Measurements from ENCODE around the gene CFL2. TPM values are rescaled to one million over a fixed set of nuclear protein-coding genes. Genes with fewer than 3 reads are reported as not detected.

CFL2 gene
- total RNA-seq (2013): 4.0 TPM
- 1 to 10 TPM; 2.0 to 3.8 (median 3.5) TPM for polyA plus RNA-seq
- polyA minus RNA-seq: 0.55 and 2.1 TPM in 2 replicates
- total RNA-seq: 1.2 to 7.1 (median 2.4) reads per million in 11 experiments

DNA sequence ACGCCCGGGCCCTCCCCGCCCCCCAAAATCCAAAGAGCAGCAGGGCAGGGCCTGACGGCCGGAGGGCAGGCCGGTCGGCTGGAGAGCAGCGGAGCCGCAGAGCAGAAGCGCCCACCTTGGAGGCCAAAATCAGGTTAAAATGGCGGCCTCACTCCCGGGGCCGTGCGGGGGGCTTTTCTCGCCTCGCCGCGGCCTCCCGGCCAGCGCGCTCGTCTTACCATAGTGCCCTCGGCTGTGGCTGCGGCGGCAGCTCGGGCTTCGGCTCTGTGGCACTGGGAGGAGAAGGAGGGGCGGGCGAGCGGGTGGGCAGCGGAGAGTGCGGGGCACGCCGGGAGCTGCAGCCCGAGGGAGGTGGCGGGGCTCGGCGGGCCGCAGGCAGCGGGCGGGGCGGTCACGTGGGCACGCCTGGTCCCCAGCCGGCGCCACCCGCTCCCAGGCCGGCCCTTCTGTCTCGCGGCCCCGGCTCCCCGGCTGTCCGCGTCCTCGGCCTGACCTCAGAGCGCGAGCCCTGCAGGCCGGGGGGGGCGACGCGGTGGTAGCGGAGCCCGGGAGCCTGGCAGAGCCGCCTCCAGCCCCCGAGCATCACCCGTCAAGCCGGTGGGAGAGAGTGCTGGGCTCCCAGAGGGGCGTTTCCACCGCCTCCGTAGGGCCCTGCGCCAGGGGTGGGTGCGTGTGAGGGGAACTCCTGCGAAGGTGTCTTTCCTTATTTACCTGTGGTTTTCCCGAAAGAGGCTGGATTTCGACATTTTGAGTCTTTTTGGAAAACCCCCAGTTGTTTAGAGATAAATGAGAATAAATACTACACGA is at the start of gene CFL2:
Gene CFL2, minus strand, starts transcription at position 274 of the 807 bp plus-strand sequence. Its CDS starts 53 bp downstream, at position 221.
- peaks cover 20% of the 10 kb centered on the region for H3K4me1 Mint-ChIP-seq
- intact Hi-C loops (cut with micrococcal nuclease): no loop called here
- H3K4me3 Mint-ChIP-seq: peak within 1 kb of the TSS; percentile 89 to 95
- Histone ChIP-seq H3K9me3 (replicated peaks in 1 of 2; ENCODE audit: control insufficient read depth in 1 of 2, insufficient read depth in 1 of 2, low read length in 2 of 2) (no peaks in the 10 kb centered on the region), H3K4me2 (replicated peaks; ENCODE audit: extremely low read depth, low read length, poor library complexity, severe bottlenecking) (peak within 1 kb of the TSS; percentile 93), H3K9ac (ENCODE audit: insufficient read depth, low read length, poor library complexity, severe bottlenecking) (peak within 1 kb of the TSS; percentile 82), H3K79me2 (ENCODE audit: insufficient read depth, low read length) (no peaks in the 10 kb centered on the region), H3K4me1 (ENCODE audit: control insufficient read depth in 1 of 2, insufficient read depth in 2 of 2, low read length in 2 of 2) (peaks cover 11 to 18% of the 10 kb centered on the region in 2 donors), H4K20me1 (ENCODE audit: insufficient read depth, low read length) (no peaks in the 10 kb centered on the region), H2AFZ (ENCODE audit: insufficient read depth, low read depth, low read length, poor library complexity, severe bottlenecking) (peak within 1 kb of the TSS; percentile 96), H3K27me3 (ENCODE audit: control insufficient read depth in 2 of 2, insufficient read depth in 2 of 2, low read length in 2 of 2) (peaks cover 2 to 4% of the 10 kb centered on the region in 2 donors), H3K4me3 (replicated peaks in 1 of 3; ENCODE audit: low read depth in 2 of 3, low read length in 3 of 3) (peak within 1 kb of the TSS; percentile 86 to 88 (median 88)), H3K36me3 (replicated peaks in 1 of 2; ENCODE audit: control insufficient read depth in 1 of 2, insufficient read depth in 2 of 2, low read length in 2 of 2) (peaks cover 0 to 4% of the 10 kb centered on the region in 2 donors), H3K27ac (ENCODE audit: low read depth in 1 of 2, low read length in 2 of 2) (peak within 1 kb of the TSS; percentile 38 to 75)
- H3K36me3 Mint-ChIP-seq: no peaks in the 10 kb centered on the region
- TF ChIP-seq, protein P1, sequence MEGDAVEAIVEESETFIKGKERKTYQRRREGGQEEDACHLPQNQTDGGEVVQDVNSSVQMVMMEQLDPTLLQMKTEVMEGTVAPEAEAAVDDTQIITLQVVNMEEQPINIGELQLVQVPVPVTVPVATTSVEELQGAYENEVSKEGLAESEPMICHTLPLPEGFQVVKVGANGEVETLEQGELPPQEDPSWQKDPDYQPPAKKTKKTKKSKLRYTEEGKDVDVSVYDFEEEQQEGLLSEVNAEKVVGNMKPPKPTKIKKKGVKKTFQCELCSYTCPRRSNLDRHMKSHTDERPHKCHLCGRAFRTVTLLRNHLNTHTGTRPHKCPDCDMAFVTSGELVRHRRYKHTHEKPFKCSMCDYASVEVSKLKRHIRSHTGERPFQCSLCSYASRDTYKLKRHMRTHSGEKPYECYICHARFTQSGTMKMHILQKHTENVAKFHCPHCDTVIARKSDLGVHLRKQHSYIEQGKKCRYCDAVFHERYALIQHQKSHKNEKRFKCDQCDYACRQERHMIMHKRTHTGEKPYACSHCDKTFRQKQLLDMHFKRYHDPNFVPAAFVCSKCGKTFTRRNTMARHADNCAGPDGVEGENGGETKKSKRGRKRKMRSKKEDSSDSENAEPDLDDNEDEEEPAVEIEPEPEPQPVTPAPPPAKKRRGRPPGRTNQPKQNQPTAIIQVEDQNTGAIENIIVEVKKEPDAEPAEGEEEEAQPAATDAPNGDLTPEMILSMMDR (IDR thresholded peaks at IDR 0.05): no peak
- peaks cover 4 to 11% (median 8%) of the 10 kb centered on the region in 3 donors for H3K27me3 Mint-ChIP-seq (ENCODE audit: low read depth in 3 of 3)
- H3K9me3 Mint-ChIP-seq: no peaks in the 10 kb centered on the region
- WGBS (ENCODE audit: insufficient coverage): under 1% methylated on average over 73 of the region's 76 CpGs
- DNase-seq: peak; percentile 39 to 60 (median 59)
- H3K27ac Mint-ChIP-seq: peak within 1 kb of the TSS; percentile 4 to 85 (median 80)

- intact Hi-C loops (cut with micrococcal nuclease): loop anchor here in 1 of 2 donors (10.0 kb wide), 1 partner anchor 170 kb away; no protein-coding TSS in a partner anchor
- peaks cover 54 to 88% of the 10 kb centered on the region in 2 donors for H3K36me3 Mint-ChIP-seq
- Histone ChIP-seq H3K9me3 (replicated peaks in 1 of 2; ENCODE audit: control insufficient read depth in 1 of 2, insufficient read depth in 1 of 2, low read length in 2 of 2) (no peaks in the 10 kb centered on the region), H3K27me3 (ENCODE audit: control insufficient read depth in 2 of 2, insufficient read depth in 2 of 2, low read length in 2 of 2) (no peaks in the 10 kb centered on the region), H3K4me2 (replicated peaks; ENCODE audit: extremely low read depth, low read length, poor library complexity, severe bottlenecking) (no peak overlapping the region), H3K79me2 (ENCODE audit: insufficient read depth, low read length) (no peaks in the 10 kb centered on the region), H2AFZ (ENCODE audit: insufficient read depth, low read depth, low read length, poor library complexity, severe bottlenecking) (no peak overlapping the region), H3K27ac (ENCODE audit: low read depth in 1 of 2, low read length in 2 of 2) (no peak overlapping the region), H3K9ac (ENCODE audit: insufficient read depth, low read length, poor library complexity, severe bottlenecking) (no peak overlapping the region), H3K4me3 (replicated peaks in 1 of 3; ENCODE audit: low read depth in 2 of 3, low read length in 3 of 3) (no peak overlapping the region), H4K20me1 (ENCODE audit: insufficient read depth, low read length) (no peaks in the 10 kb centered on the region), H3K36me3 (replicated peaks in 1 of 2; ENCODE audit: control insufficient read depth in 1 of 2, insufficient read depth in 2 of 2, low read length in 2 of 2) (peaks cover 76 to 92% of the 10 kb centered on the region in 2 donors), H3K4me1 (ENCODE audit: control insufficient read depth in 1 of 2, insufficient read depth in 2 of 2, low read length in 2 of 2) (no peaks in the 10 kb centered on the region)
- H3K4me3 Mint-ChIP-seq: no peak overlapping the region
- H3K9me3 Mint-ChIP-seq: no peaks in the 10 kb centered on the region
- no peak for DNase-seq
- no peaks in the 10 kb centered on the region for H3K4me1 Mint-ChIP-seq
- TF ChIP-seq, protein P1 (IDR thresholded peaks at IDR 0.05): no peak
- 100% methylated on average over 1 of the region's 2 CpGs for WGBS (ENCODE audit: insufficient coverage)
- H3K27ac Mint-ChIP-seq: peak overlapping the region in 1 of 7 donors; percentile 1
- no peaks in the 10 kb centered on the region for H3K27me3 Mint-ChIP-seq (ENCODE audit: low read depth in 3 of 3)
Observed at GRCh38 chr14:34755215-34755614, 40.8 kb upstream of the CFL2 start.
